Stimulated activated CD8-positive, alpha-beta memory T cell treated with anti-CD3 and anti-CD28 coated beads, Interleukin-4, amount 100 ng/mL, for 48 hours (primary cell): ENCODE results near the gene PGC.
"Not testable (repeated sequence)": the region's sequence is repeated elsewhere in the genome, so short reads cannot be mapped to it uniquely, and the experiment has no call there.

Experiments used
- DNase-seq: peaks from one replicate; pipeline ENCODE4 v3.0.0-alpha.2; 2020

The PGC gene

GRCh38 chr6:41774841-41775240, 27.6 kb upstream of the PGC start:
- DNase-seq, result no peak

GRCh38 chr6:41771058-41771983, 24.1 kb upstream of the PGC start:
- no peak for DNase-seq

- no peak for DNase-seq
Observed at GRCh38 chr6:41770381-41771057, 23.3 kb upstream of the PGC start.

GRCh38 chr6:41769376-41769775, 22.2 kb upstream of the PGC start:
- no peak for DNase-seq

GRCh38 chr6:41768545-41769308, 21.5 kb upstream of the PGC start:
- DNase-seq, result no peak

- DNase-seq, result no peak
Observed at GRCh38 chr6:41767112-41767833, 20.1 kb upstream of the PGC start.

GRCh38 chr6:41766043-41766664, 19.0 kb upstream of the PGC start:
- not testable (repeated sequence) for DNase-seq

GRCh38 chr6:41763470-41763869, 16.3 kb upstream of the PGC start:
- DNase-seq, result no peak

- DNase-seq, result no peak
Observed at GRCh38 chr6:41759905-41760579, 12.8 kb upstream of the PGC start.

- DNase-seq, result no peak
Observed at GRCh38 chr6:41759106-41759904, 12.1 kb upstream of the PGC start.

- DNase-seq, result no peak
Observed at GRCh38 chr6:41758641-41759035, 11.4 kb upstream of the PGC start.

- no peak for DNase-seq
Observed at GRCh38 chr6:41757931-41758640, 10.9 kb upstream of the PGC start.

GRCh38 chr6:41757271-41757670, 10.1 kb upstream of the PGC start:
- DNase-seq, result no peak

- DNase-seq, result no peak
Observed at GRCh38 chr6:41756354-41756753, 9.2 kb upstream of the PGC start.

- no peak for DNase-seq
Observed at GRCh38 chr6:41755895-41756294, 8.7 kb upstream of the PGC start.

- DNase-seq, result no peak
Observed at GRCh38 chr6:41750374-41750773, 3.2 kb upstream of the PGC start.

- DNase-seq, result no peak
Observed at GRCh38 chr6:41748542-41748941, 1.3 kb upstream of the PGC start.

- no peak for DNase-seq
Observed at GRCh38 chr6:41748102-41748477, 893 bp upstream of the PGC start.

GRCh38 chr6:41746107-41746506, 1.1 kb downstream of the PGC start:
- no peak for DNase-seq

GRCh38 chr6:41744236-41744787, 2.9 kb downstream of the PGC start:
- no peak for DNase-seq
